Measurements from ENCODE around the gene MAPK10.

The MAPK10 gene

DNA sequence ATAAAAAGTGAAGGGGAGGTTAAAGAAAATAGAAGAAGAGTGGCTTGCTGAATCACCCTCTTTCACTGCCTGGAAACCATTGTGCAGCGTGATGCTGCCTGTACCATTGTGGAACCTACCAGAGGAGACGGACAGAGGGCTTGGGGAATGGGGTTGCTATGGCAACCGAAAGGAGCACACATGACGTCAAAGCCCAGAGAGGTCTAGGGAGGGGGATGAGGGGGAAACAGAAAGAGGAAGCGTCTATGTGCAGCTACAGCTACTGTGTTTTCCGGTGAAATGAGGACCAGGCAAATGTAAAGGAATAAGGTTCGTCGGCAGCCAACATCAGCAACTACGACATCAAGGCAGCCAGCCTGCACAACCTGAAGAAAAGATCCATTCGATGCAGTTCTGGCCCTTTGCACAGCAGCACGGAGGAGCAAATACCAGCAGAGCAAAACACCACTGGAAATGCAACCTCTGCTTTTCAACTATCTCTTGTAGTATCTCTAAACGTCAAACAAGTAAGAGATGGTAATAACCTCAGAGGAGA lies at the start of gene MAPK10:
MAPK10 (minus strand) TSS at position 110 of the 535 bp plus-strand sequence.
- TF ChIP-seq, protein P1, sequence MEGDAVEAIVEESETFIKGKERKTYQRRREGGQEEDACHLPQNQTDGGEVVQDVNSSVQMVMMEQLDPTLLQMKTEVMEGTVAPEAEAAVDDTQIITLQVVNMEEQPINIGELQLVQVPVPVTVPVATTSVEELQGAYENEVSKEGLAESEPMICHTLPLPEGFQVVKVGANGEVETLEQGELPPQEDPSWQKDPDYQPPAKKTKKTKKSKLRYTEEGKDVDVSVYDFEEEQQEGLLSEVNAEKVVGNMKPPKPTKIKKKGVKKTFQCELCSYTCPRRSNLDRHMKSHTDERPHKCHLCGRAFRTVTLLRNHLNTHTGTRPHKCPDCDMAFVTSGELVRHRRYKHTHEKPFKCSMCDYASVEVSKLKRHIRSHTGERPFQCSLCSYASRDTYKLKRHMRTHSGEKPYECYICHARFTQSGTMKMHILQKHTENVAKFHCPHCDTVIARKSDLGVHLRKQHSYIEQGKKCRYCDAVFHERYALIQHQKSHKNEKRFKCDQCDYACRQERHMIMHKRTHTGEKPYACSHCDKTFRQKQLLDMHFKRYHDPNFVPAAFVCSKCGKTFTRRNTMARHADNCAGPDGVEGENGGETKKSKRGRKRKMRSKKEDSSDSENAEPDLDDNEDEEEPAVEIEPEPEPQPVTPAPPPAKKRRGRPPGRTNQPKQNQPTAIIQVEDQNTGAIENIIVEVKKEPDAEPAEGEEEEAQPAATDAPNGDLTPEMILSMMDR (IDR thresholded peaks at IDR 0.05; ENCODE audit: insufficient read depth, low read length, missing control alignments), result no peak
- ChIA-PET CTCF (no interaction called here), POLR2A (no interaction called here)
- peak within 1 kb of the TSS; percentile 42 for H3K4me3 ChIP-seq (ENCODE audit: low read depth, low read length)
- peak; percentile 4 for DNase-seq (ENCODE audit: low read depth, low spot score)

DNA sequence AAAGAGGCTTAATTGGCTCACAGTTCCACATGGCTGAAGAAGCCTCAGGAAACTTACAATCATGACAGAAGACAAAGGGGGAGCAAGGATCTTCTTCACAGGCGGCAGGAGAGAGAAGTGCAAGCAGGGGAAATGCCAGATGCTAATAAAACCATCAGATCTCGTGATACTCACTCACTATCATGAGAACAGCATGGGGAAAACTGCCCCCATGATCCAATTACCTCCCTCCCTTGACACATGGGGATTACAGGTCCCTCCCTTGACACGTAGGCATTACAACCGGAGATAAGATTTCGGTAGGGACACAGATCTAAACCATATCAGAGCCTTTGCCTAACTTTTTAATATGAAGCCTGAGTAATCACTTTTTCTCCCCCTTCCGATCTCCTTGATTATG lies 43.7 kb upstream of the MAPK10 start:
- DNase-seq (ENCODE audit: low read depth, low spot score), result no peak
- H3K4me3 ChIP-seq (ENCODE audit: low read depth, low read length), result no peak overlapping the region
- POLR2A ChIA-PET, result no interaction called here
- TF ChIP-seq, protein P1 (IDR thresholded peaks at IDR 0.05; ENCODE audit: insufficient read depth, low read length, missing control alignments), result no peak
- CTCF ChIA-PET, result no interaction called here

DNA sequence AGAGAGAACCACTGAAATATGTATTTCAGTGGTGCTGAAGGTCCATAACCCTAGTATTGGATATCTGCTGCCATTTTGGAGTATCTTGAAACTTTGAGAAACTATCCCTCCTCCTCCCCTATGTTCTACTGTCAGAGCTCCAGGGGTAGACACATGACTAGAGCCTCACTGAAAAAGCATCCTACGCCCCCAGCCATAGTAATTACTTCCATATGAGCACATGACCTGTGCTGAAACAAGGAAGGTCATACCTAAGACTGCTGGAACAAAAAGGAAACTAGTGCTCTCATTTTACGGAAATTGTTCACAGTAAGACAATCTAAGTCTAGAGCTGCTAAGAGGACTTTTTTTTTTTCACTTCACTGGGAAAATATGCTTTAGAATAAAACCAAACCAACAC lies 42.0 kb upstream of the MAPK10 start:
- H3K4me3 ChIP-seq (ENCODE audit: low read depth, low read length), result no peak overlapping the region
- ChIA-PET POLR2A (no interaction called here), CTCF (no interaction called here)
- TF ChIP-seq, protein P1 (IDR thresholded peaks at IDR 0.05; ENCODE audit: insufficient read depth, low read length, missing control alignments), result no peak
- DNase-seq (ENCODE audit: low read depth, low spot score), result no peak

DNA sequence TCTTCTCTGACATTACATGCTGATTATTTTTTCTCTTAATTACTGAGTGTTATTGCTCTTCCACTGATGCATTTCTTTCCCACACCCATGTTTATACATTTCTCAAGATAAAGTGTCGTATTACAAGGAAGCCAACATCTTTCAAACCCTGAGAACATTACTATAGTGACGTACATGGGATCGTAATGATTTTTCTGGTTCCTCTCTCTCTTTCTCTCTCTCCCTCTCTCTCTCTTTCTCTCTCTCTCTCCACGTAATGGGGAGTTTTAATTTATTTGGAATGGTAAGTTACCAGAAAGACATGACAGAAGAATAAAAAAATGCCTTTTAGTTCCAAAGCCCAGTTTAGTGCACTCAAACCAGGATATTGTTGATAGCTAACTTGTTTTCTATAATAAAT lies 40.4 kb upstream of the MAPK10 start:
- ChIA-PET POLR2A (no interaction called here), CTCF (no interaction called here)
- no peak overlapping the region for H3K4me3 ChIP-seq (ENCODE audit: low read depth, low read length)
- TF ChIP-seq, protein P1 (IDR thresholded peaks at IDR 0.05; ENCODE audit: insufficient read depth, low read length, missing control alignments), result no peak
- no peak for DNase-seq (ENCODE audit: low read depth, low spot score)

DNA sequence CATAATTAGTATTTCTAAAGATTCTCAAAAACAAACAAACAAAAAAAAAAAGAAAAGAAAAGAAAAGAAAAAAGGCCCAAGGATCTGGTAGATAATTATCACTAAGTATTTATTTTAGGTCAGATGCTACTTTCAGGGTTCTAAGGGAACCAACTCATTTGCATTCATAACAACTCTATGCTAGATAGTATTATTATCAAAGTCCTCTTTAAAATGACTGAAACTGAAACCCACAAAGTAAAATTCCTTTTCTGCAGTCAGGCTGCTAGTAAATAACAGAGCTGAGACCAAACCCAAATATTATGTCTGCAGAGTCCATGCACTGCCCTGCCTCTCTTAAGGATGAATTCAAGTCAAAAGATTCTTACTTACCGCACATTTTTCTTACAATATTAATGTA lies 38.3 kb upstream of the MAPK10 start:
- ChIA-PET CTCF (no interaction called here), POLR2A (no interaction called here)
- no peak overlapping the region for H3K4me3 ChIP-seq (ENCODE audit: low read depth, low read length)
- DNase-seq (ENCODE audit: low read depth, low spot score), result no peak
- TF ChIP-seq, protein P1 (IDR thresholded peaks at IDR 0.05; ENCODE audit: insufficient read depth, low read length, missing control alignments), result no peak

DNA sequence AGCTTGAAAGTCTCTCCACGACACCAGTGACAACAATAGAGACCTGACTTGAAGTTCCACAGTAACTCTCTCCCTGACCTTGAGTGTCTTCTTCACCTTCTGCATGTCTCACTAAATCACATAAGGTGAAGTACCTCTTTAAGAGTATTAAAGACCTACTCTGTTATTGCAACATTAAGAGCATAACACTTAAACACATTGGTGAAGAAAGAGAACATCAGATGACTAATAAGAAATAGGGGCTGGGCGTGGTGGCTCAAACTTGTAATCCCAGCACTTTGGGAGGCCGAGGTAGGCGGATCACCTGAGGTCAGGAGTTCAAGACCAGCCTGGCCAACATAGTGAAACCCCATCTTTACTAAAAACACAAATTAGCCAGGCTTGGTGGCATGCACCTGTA lies 33.9 kb upstream of the MAPK10 start:
- TF ChIP-seq, protein P1 (IDR thresholded peaks at IDR 0.05; ENCODE audit: insufficient read depth, low read length, missing control alignments), result no peak
- no peak overlapping the region for H3K4me3 ChIP-seq (ENCODE audit: low read depth, low read length)
- DNase-seq (ENCODE audit: low read depth, low spot score), result no peak
- ChIA-PET CTCF (no interaction called here), POLR2A (no interaction called here)

Measured in AG04449 (cell line).